Rectal smooth muscle tissue (tissue), 1 donor: ENCODE data around the gene SIMC1.

Experiments
- H3K27ac ChIP-seq: one replicate; pipeline ENCODE4 v1.7.0; 2013; ENCODE audit warnings: low read depth, low read length, inconsistent platforms
- H3K27me3 ChIP-seq: one replicate; pipeline ENCODE4 v1.7.0; 2013; ENCODE audit warnings: low read length; ENCODE audit not compliant: control insufficient read depth, insufficient read depth
- H3K36me3 ChIP-seq: one replicate; pipeline ENCODE4 v1.7.0; 2013; ENCODE audit warnings: low read length; ENCODE audit not compliant: control insufficient read depth, insufficient read depth
- H3K4me1 ChIP-seq: one replicate; pipeline ENCODE4 v1.7.0; 2013; ENCODE audit warnings: low read length; ENCODE audit not compliant: control insufficient read depth, insufficient read depth
- H3K4me3 ChIP-seq: one replicate; pipeline ENCODE4 v1.7.0; 2013; ENCODE audit warnings: low read length
- H3K9ac ChIP-seq: one replicate; pipeline ENCODE4 v1.7.0; 2013; ENCODE audit warnings: low read length

The SIMC1 gene

GRCh38 chr5:176341325-176342157 is 103.3 kb downstream of the SIMC1 start:
- no peak overlapping the region for H3K9ac ChIP-seq
- H3K27me3 ChIP-seq = no peaks in the 10 kb centered on the region
- no peaks in the 10 kb centered on the region for H3K4me1 ChIP-seq
- no peak overlapping the region for H3K4me3 ChIP-seq
- peaks cover 5% of the 10 kb centered on the region for H3K36me3 ChIP-seq
- H3K27ac ChIP-seq = no peak overlapping the region

- Histone ChIP-seq H3K4me3 (no peak overlapping the region), H3K36me3 (peaks cover 8% of the 10 kb centered on the region), H3K27me3 (no peaks in the 10 kb centered on the region), H3K4me1 (no peaks in the 10 kb centered on the region), H3K9ac (no peak overlapping the region), H3K27ac (no peak overlapping the region)
These were observed 103.9 kb downstream of the SIMC1 start for GRCh38 chr5:176342158-176342483.

DNA sequence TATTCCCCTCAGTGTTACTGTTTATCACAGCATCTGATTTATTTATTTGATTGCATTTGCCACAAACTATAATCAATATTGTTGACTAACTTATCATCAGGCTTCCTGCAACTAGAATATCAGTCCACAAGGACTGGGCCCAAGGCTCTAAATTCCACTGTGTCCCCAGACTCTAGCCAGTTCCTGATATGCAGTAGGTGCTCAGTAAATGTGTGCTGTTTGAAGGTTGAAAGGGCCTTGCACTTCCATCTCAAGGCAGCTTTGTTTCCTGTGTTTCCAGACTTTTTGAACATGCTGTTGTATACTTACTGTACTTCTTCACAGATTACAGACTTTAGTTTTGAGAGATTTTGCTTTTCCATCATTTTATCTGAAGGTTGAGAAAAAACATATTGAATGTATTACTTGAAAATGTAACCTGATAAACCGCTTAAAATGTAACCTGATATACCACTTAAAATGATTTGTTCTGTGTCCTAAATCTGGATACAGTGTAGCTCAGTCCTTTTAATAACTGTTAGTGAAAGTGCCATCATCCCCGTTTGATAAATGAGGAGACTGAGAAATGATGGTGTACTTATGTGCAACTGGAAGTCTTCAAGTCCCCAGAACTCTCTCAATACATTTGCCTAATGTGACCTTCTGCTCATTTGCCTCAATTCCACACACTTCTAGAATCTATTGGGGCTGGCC is 104.7 kb downstream of the SIMC1 start:
- Histone ChIP-seq H3K9ac (no peak overlapping the region), H3K36me3 (peaks cover 13% of the 10 kb centered on the region), H3K27ac (no peak overlapping the region), H3K4me1 (no peaks in the 10 kb centered on the region), H3K4me3 (no peak overlapping the region), H3K27me3 (no peaks in the 10 kb centered on the region)

DNA sequence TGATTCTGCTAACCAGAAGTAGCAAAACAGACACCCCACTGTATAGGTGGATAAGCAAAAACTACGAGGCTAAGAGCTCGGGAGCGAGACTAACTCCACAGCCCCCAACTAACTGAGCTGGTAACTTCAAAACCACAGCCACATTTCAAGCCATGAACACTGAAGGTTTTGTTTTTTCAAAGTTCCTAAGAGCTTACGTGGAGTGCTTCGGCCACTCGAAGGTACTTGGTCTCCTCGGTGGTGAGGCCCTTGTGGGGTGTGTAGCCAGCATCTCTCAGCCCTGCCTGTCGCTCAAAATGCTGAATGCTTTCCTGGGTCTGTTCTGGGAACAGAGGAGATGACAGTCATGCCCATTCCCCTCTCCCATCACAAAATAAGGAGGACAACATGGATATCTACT is 112.2 kb downstream of the SIMC1 start:
- Histone ChIP-seq H3K27ac (no peak overlapping the region), H3K4me3 (no peak overlapping the region), H3K9ac (no peak overlapping the region), H3K36me3 (peaks cover 48% of the 10 kb centered on the region), H3K27me3 (no peaks in the 10 kb centered on the region), H3K4me1 (no peaks in the 10 kb centered on the region)

- Histone ChIP-seq H3K36me3 (peaks cover 43% of the 10 kb centered on the region), H3K4me3 (no peak overlapping the region), H3K4me1 (no peaks in the 10 kb centered on the region), H3K27ac (no peak overlapping the region), H3K9ac (no peak overlapping the region), H3K27me3 (no peaks in the 10 kb centered on the region)
These were observed 114.1 kb downstream of the SIMC1 start for GRCh38 chr5:176352116-176352878.

GRCh38 chr5:176353533-176353932 is 115.3 kb downstream of the SIMC1 start:
- no peak overlapping the region for H3K9ac ChIP-seq
- H3K4me3 ChIP-seq = no peak overlapping the region
- H3K4me1 ChIP-seq = no peaks in the 10 kb centered on the region
- peaks cover 35% of the 10 kb centered on the region for H3K36me3 ChIP-seq
- no peaks in the 10 kb centered on the region for H3K27me3 ChIP-seq
- no peak overlapping the region for H3K27ac ChIP-seq

- Histone ChIP-seq H3K4me1 (no peaks in the 10 kb centered on the region), H3K27ac (no peak overlapping the region), H3K4me3 (no peak overlapping the region), H3K27me3 (no peaks in the 10 kb centered on the region), H3K36me3 (peaks cover 20% of the 10 kb centered on the region), H3K9ac (no peak overlapping the region)
These were observed 117.4 kb downstream of the SIMC1 start for GRCh38 chr5:176355400-176356178.

DNA sequence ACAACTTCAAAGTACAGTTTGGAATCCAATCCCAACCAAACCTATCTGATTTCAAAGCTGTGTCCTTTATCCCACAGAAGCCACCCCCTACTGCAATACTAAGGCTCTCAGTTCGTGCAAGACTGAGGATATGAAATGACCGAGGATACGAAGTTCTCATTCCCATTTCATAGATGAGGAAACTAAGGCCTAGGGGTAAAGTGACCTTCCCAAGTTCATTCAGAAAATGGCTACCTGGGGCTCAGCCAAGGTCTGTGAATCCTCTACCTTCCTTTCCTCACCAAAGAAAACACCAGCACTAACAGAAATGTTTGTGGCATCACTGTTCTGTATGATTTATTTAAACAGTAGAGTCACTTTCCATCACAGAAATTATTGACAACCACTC is 117.9 kb downstream of the SIMC1 start:
- peaks cover 18% of the 10 kb centered on the region for H3K36me3 ChIP-seq

DNA sequence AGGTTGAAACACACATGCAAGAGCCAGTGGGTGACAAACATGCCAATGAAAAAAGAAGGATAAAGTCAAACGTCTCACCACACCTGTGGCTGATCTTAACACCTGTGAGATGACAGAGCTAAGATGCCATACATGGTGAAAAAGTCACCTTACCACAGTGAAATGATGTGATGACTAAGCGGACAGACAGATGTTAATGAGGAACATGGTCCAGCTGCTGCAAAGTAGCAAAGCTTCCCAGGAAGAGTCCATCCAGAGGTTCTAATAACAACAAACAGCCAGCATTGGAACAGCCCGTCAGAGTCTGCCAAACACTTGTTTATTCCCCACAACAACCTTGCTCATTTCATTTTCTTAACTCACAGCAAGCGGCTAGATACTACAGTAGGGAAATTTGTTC is 121.4 kb downstream of the SIMC1 start:
- peaks cover 6% of the 10 kb centered on the region for H3K4me1 ChIP-seq
- no peaks in the 10 kb centered on the region for H3K27me3 ChIP-seq
- no peak overlapping the region for H3K4me3 ChIP-seq
- no peak overlapping the region for H3K27ac ChIP-seq
- H3K9ac ChIP-seq = no peak overlapping the region
- peaks cover 3% of the 10 kb centered on the region for H3K36me3 ChIP-seq

More for the DNA sequence above, 117.9 kb downstream of the SIMC1 start:
- no peaks in the 10 kb centered on the region for H3K27me3 ChIP-seq
- H3K9ac ChIP-seq = no peak overlapping the region
- H3K27ac ChIP-seq = no peak overlapping the region
- no peak overlapping the region for H3K4me3 ChIP-seq
- H3K4me1 ChIP-seq = peaks cover 2% of the 10 kb centered on the region

GRCh38 chr5:176360894-176361436 is 122.7 kb downstream of the SIMC1 start:
- H3K36me3 ChIP-seq = no peaks in the 10 kb centered on the region
- peak overlapping the region; percentile 91 for H3K4me3 ChIP-seq
- peak overlapping the region; percentile 95 for H3K9ac ChIP-seq
- H3K27me3 ChIP-seq = no peaks in the 10 kb centered on the region
- peaks cover 6% of the 10 kb centered on the region for H3K4me1 ChIP-seq
- peak overlapping the region; percentile 77 for H3K27ac ChIP-seq

DNA sequence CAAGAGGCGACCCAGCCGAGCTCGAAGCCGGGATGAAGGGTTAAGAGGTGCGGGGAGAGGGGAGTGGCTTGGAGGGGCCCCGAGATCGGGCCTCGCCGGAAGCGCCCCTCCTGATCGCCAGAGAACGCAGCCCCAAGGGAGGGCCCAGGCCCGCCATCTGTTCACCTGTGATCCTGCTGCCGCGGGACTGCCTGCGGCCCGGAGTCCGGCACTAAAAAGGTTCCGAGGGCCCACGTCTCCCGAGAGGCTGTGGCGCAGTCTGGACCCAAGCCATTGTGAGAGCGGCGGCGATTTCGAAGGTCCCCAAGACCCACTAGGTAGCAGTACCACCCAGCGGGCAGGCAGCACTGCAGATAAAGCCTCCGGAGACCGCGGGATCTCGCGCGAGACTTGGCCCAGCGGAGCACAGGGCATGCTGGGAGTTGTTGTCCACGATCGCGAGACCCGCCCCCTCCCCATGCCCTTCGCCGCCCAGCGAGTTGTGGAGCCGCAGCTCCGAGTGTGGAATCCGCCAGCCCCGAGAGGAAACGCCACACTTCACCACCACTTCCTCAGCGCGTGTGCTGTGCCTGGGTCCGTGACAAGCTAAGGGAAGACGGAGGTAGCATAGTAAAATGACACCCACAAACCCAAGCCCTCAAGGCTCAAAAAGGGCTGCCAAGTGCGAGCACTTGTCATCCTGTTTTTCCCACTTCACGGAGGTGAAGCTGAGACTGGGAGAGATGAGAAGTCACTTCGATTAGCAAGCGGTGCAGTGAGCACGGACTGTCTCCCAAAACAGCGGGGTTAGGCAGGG is 123.4 kb downstream of the SIMC1 start, which contains the start of gene KIAA1191:
Gene KIAA1191 (minus strand): TSS at position 328 of the 796 bp plus-strand sequence. CDS start 2,256 bp downstream, outside the sequence.
- H3K27ac ChIP-seq = peak within 1 kb of the TSS; percentile 77
- peak within 1 kb of the TSS; percentile 95 for H3K9ac ChIP-seq
- H3K36me3 ChIP-seq = no peaks in the 10 kb centered on the region
- H3K27me3 ChIP-seq = peaks cover 3% of the 10 kb centered on the region
- peak within 1 kb of the TSS; percentile 91 for H3K4me3 ChIP-seq
- peaks cover 10% of the 10 kb centered on the region for H3K4me1 ChIP-seq
